K562 (cell line): ENCODE measurements around the gene SRC. TPM values are rescaled to one million over a fixed set of nuclear protein-coding genes. Genes with fewer than 3 reads are reported as not detected.

Source experiments
- ATAC-seq: fragments of 200-7000 bp; cut with Tn5 transposase; 3 replicates; pipeline ENCODE4 v1.9.1; 2020; ENCODE audit warnings: moderate library complexity
- BruUV-seq: library from RNA; stranded (reverse); fragments of 400-500 nt; replicated peaks from 2 replicates; lab custom pipeline; 2021; lab: Mats Ljungman, UMichigan
- CTCF ChIA-PET: fragments of 300-600 bp; formaldehyde crosslinking; extraction: SDS; loops from one replicate; lab custom pipeline; 2021; ENCODE audit warnings: low intra/inter-chr PET ratio; lab: Yijun Ruan, JAX
- POLR2A ChIA-PET: fragments of 300-600, 350-650 bp; sonication (Branson Sonifier 250); formaldehyde crosslinking; extraction: SDS; loops from one replicate; lab custom pipeline; 2021; ENCODE audit warnings: antibody characterized with exemption, inconsistent platforms; lab: Yijun Ruan, JAX
- DNase-seq, 4 experiments: peaks; one replicate each; pipeline versions ENCODE4 v3.0.0 to v3.0.0-alpha.2; 2011 to 2018; ENCODE audit warnings: low spot score in 3 of 4, mixed read lengths in 3 of 4; ENCODE audit errors: extremely low read depth in 1 of 4
- FAIRE-seq: peaks from 2 replicates; lab custom pipeline; 2011; peaks lifted over from hg19 to GRCh38; lab: Jason Lieb, UNC
- H2AFZ ChIP-seq: 2 replicates; pipeline ENCODE4 v1.6.0; 2011; ENCODE audit warnings: low read depth, low read length, control low read depth, inconsistent platforms
- H3K27ac ChIP-seq: fragments of 200-600 bp; 3 replicates; pipeline ENCODE4 v1.8.0; 2011; ENCODE audit warnings: low read depth, mild to moderate bottlenecking, control low read depth, inconsistent platforms, low read length, moderate library complexity, mixed read lengths; ENCODE audit errors: extremely low read depth
- H3K27me3 ChIP-seq, 2 experiments: fragments of 300-600 bp in 1 of 2; 2 replicates in 1 of 2; 3 replicates in 1 of 2; pipeline versions ENCODE4 v1.6.0 to v1.8.0; 2011; ENCODE audit warnings: inconsistent platforms in 2 of 2, low read length in 2 of 2, mild to moderate bottlenecking in 1 of 2, mixed read lengths in 1 of 2, moderate library complexity in 1 of 2; ENCODE audit not compliant: control insufficient read depth in 2 of 2, insufficient read depth in 2 of 2
- H3K36me3 ChIP-seq: fragments of 300-600 bp; 3 replicates; pipeline ENCODE4 v1.8.0; 2011; ENCODE audit warnings: mild to moderate bottlenecking, low read length, inconsistent platforms; ENCODE audit not compliant: control insufficient read depth, insufficient read depth
- H3K4me1 ChIP-seq, 2 experiments: fragments of 200-600 bp in 1 of 2; replicated peaks in 1 of 2; 2 replicates in 1 of 2; 3 replicates in 1 of 2; pipeline versions ENCODE4 v1.5.1 to v1.8.0; 2011; ENCODE audit warnings: inconsistent platforms in 2 of 2, low read length in 2 of 2, mild to moderate bottlenecking in 1 of 2, mixed read lengths in 1 of 2, moderate library complexity in 1 of 2; ENCODE audit not compliant: control insufficient read depth in 2 of 2, insufficient read depth in 2 of 2
- H3K4me2 ChIP-seq: 2 replicates; pipeline ENCODE4 v1.6.1; 2011; ENCODE audit warnings: low read length, control low read depth, inconsistent platforms, mixed read lengths; ENCODE audit not compliant: insufficient read depth
- H3K4me3 ChIP-seq: fragments of 200-600 bp; sonication (generic), shearing (Covaris generic); 2 replicates; pipeline ENCODE4 v1.5.1; 2016; ENCODE audit warnings: control low read depth, inconsistent platforms
- H3K79me2 ChIP-seq: fragments of 200-600 bp; 3 replicates; pipeline ENCODE4 v1.8.0; 2011; ENCODE audit warnings: low read length, inconsistent platforms; ENCODE audit not compliant: control insufficient read depth, insufficient read depth
- H3K9ac ChIP-seq, 2 experiments: 2 replicates each; pipeline versions ENCODE4 v1.6.0 to v1.6.1; 2011; ENCODE audit warnings: low read depth in 2 of 2, low read length in 2 of 2, control low read depth in 1 of 2, inconsistent platforms in 1 of 2, mild to moderate bottlenecking in 1 of 2, mixed read lengths in 1 of 2; ENCODE audit not compliant: insufficient read depth in 1 of 2
- H3K9me1 ChIP-seq: one replicate; pipeline ENCODE4 v1.6.0; 2011; ENCODE audit warnings: inconsistent platforms, mild to moderate bottlenecking, low read length, moderate library complexity; ENCODE audit not compliant: control insufficient read depth, insufficient read depth
- H3K9me3 ChIP-seq: replicated peaks from 2 replicates; pipeline ENCODE4 v1.5.1; 2011; ENCODE audit warnings: low read depth, low read length, inconsistent platforms; ENCODE audit not compliant: control insufficient read depth, insufficient read depth
- H4K20me1 ChIP-seq: replicated peaks from 2 replicates; pipeline ENCODE4 v1.6.1; 2011; ENCODE audit warnings: low read length, inconsistent platforms, mixed read lengths; ENCODE audit not compliant: control insufficient read depth, insufficient read depth
- ADNP ChIP-seq: fragments of 200-800 bp; sonication (Bioruptor generic); IDR thresholded peaks from 2 replicates; pipeline ENCODE4 v1.6.1; 2016; ENCODE audit warnings: missing genetic modification characterization, missing compliant biosample characterization
- BCOR ChIP-seq: fragments of 450-650 bp; IDR thresholded peaks from 2 replicates; pipeline ENCODE4 v1.6.1; 2016
- CBFB ChIP-seq: sonication (generic); formaldehyde crosslinking; IDR thresholded peaks from 2 replicates; pipeline ENCODE4 v1.4.0; 2020; ENCODE audit warnings: mild to moderate bottlenecking, missing genetic modification reagents
- CBX2 ChIP-seq: fragments of 200-600 bp; sonication (generic); IDR thresholded peaks from one replicate; pipeline ENCODE4 v1.6.1; 2012; ENCODE audit warnings: mild to moderate bottlenecking, low read length, inconsistent platforms; ENCODE audit not compliant: insufficient read depth, poor library complexity, severe bottlenecking
- CREBBP ChIP-seq: IDR thresholded peaks from one replicate; pipeline ENCODE4 v1.6.1; 2012; ENCODE audit warnings: low read depth, mild to moderate bottlenecking, control low read depth, inconsistent platforms, low read length
- ESRRA ChIP-seq: fragments of 450-650 bp; IDR thresholded peaks from 2 replicates; pipeline ENCODE4 v1.6.1; 2014; ENCODE audit warnings: low read depth, mild to moderate bottlenecking, moderate library complexity, borderline replicate concordance
- RBM25 ChIP-seq: fragments of 200-400 bp; formaldehyde crosslinking; IDR thresholded peaks from 2 replicates; pipeline ENCODE4 v1.6.1; 2018; ENCODE audit warnings: low read length, low read depth, moderate library complexity; ENCODE audit not compliant: severe bottlenecking
- RCOR1 ChIP-seq, 2 experiments: IDR thresholded peaks; 2 replicates each; pipeline ENCODE4 v1.6.1; 2012; ENCODE audit warnings: low read depth in 2 of 2, low read length in 2 of 2, borderline replicate concordance in 1 of 2, improper control_type of control experiment in 1 of 2
- SPI1 ChIP-seq: IDR thresholded peaks from 2 replicates; pipeline ENCODE4 v1.6.1; 2011; ENCODE audit warnings: low read depth, low read length, control low read depth, borderline replicate concordance
- ZBTB7A ChIP-seq: IDR thresholded peaks from 2 replicates; pipeline ENCODE4 v1.6.1; 2011; ENCODE audit warnings: low read depth, mild to moderate bottlenecking, low read length, moderate library complexity, borderline replicate concordance; ENCODE audit not compliant: control insufficient read depth
- ZC3H11A ChIP-seq: IDR thresholded peaks from 2 replicates; pipeline ENCODE4 v1.6.1; 2012; ENCODE audit warnings: low read depth, low read length, improper control_type of control experiment
- ZNF316 ChIP-seq: fragments of 450-650 bp; IDR thresholded peaks from 2 replicates; pipeline ENCODE4 v1.6.1; 2016
- WGBS: fragments of 100-300 bp; shearing (Covaris generic); methylation state at CpG from one replicate; pipeline ENCODE4 v1.1.6; 2016; ENCODE audit warnings: low coverage, mixed read lengths; ENCODE audit not compliant: insufficient coverage; ENCODE audit errors: missing lambda C conversion rate; 5-methylcytosine and 5-hydroxymethylcytosine counted together
- in situ Hi-C: fragments of 300-500 bp; cut with MboI; formaldehyde crosslinking; loops from 4 replicates; pipeline ENCODE4 v1.15.0; 2018; ENCODE audit warnings: inconsistent platforms, mixed read lengths
- intact Hi-C: fragments of 100-400 bp; cut with micrococcal nuclease; formaldehyde crosslinking; loops from 2 replicates; pipeline ENCODE4 v1.14.2; 2022
- polyA plus RNA-seq, 8 experiments: library from polyadenylated mRNA; depleted of rRNA in 4 of 8; stranded (reverse) in 5 of 8; unstranded in 3 of 8; fragments of >200 nt; fragmentation: Nextera tagmentation in 2 of 8; fragmentation: Illumina TruSeq in 1 of 8; extraction: Ambion mirVana in 2 of 8; extraction: Trizol in 1 of 8; gene quantifications; 2 replicates each; pipeline versions ENCODE4 v1.2.1 to v1.2.3, GENCODE V29; 2011 to 2014; ENCODE audit warnings: inconsistent platforms in 1 of 8, missing spikeins in 1 of 8
- total RNA-seq, 7 experiments: library from RNA; depleted of rRNA in 6 of 7; stranded (reverse); fragments of >200 nt in 6 of 7; fragmentation: Illumina TruSeq in 2 of 7; extraction: Trizol in 2 of 7; gene quantifications; 2 replicates each; pipeline versions ENCODE4 v1.2.1 to v1.2.3, GENCODE V29; 2011 to 2021; ENCODE audit warnings: low replicate concordance in 1 of 7
- TF ChIP-seq, protein P1 (sequence below), 3 experiments: IDR thresholded peaks in 2 of 3; conservative IDR thresholded peaks in 1 of 3; 2 replicates each; pipeline ENCODE4 v1.5.1; 2011 to 2012; ENCODE audit warnings: low read length in 3 of 3, mild to moderate bottlenecking in 3 of 3, control low read depth in 2 of 3, improper control_type of control experiment in 1 of 3, inconsistent platforms in 1 of 3, low read depth in 1 of 3, mixed read lengths in 1 of 3, moderate library complexity in 1 of 3; ENCODE audit not compliant: insufficient read depth in 2 of 3
- TF ChIP-seq, protein P2 (sequence below): fragments of 450-650 bp; IDR thresholded peaks from 2 replicates; pipeline ENCODE4 v1.6.1; 2017; ENCODE audit warnings: antibody characterized with exemption

SRC gene
- total and polyA plus RNA-seq, 9 of the 15 experiments (the other 6 are each of a cell fraction or from before 2014, with no cell fraction given) = 0.06 to 8.5 (median 3.1) TPM

- TF ChIP-seq CBFB (CRISPR knock-in tag) = no peak
Observed at GRCh38 chr20:37397954-37398749, 52.2 kb downstream of the SRC start (continued).

- Histone ChIP-seq H3K4me1 (peaks cover 13 to 64% of the 10 kb centered on the region in 2 experiments; a peak in 4 of 5 replicates), H3K9me3 (no peaks in the 10 kb centered on the region), H3K9ac (no peak overlapping the region; a peak in 1 of 4 replicates), H3K36me3 (no peaks in the 10 kb centered on the region), H4K20me1 (0 out of 2 replicates have a peak, but pooled peaks cover 3% of the 10 kb centered on the region), H3K27ac (no peak overlapping the region), H3K4me3 (no peak overlapping the region), H3K27me3 (no peaks in the 10 kb centered on the region), H3K4me2 (no peak overlapping the region), H3K9me1 (no peaks in the 10 kb centered on the region), H3K79me2 (no peaks in the 10 kb centered on the region), H2AFZ (no peak overlapping the region)
- in situ Hi-C loops (no loop called here), intact Hi-C loops (no loop called here)
- FAIRE-seq (no peak), DNase-seq (no peak), ATAC-seq (no peak; the same call in 2 of the 3 replicates)
- ChIA-PET CTCF (no interaction called here), POLR2A (interaction anchor here (0.6 kb wide), 1 partner anchor 44 kb away, joined by 3 read pairs; no protein-coding TSS in a partner anchor)
- BruUV-seq = no TSS peak
- WGBS = 60% methylated on average over 12 of the region's 15 CpGs
- TF ChIP-seq, protein P1, sequence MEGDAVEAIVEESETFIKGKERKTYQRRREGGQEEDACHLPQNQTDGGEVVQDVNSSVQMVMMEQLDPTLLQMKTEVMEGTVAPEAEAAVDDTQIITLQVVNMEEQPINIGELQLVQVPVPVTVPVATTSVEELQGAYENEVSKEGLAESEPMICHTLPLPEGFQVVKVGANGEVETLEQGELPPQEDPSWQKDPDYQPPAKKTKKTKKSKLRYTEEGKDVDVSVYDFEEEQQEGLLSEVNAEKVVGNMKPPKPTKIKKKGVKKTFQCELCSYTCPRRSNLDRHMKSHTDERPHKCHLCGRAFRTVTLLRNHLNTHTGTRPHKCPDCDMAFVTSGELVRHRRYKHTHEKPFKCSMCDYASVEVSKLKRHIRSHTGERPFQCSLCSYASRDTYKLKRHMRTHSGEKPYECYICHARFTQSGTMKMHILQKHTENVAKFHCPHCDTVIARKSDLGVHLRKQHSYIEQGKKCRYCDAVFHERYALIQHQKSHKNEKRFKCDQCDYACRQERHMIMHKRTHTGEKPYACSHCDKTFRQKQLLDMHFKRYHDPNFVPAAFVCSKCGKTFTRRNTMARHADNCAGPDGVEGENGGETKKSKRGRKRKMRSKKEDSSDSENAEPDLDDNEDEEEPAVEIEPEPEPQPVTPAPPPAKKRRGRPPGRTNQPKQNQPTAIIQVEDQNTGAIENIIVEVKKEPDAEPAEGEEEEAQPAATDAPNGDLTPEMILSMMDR (IDR thresholded peaks at IDR 0.05 in 2 of 3, conservative IDR thresholded peaks at IDR 0.05 in 1 of 3; ENCODE audit: insufficient read depth in 2 of 3, low read depth in 1 of 3, low read length in 3 of 3) = 0 out of 6 replicates have a peak, but pooled peaks of 1 of the 3 experiments have one; percentile 21
- TF ChIP-seq BCOR (peak; percentile 70), RBM25 (peak; percentile 82), ZNF316 (no peak), RCOR1 (IDR thresholded peaks at IDR 0.05; ENCODE audit: borderline replicate concordance in 1 of 2, low read depth in 2 of 2, low read length in 2 of 2) (peak in 1 of 2 experiments; percentile 21; a peak in 1 of 4 replicates), CBX2 (no peak), SPI1 (peak; percentile 26; the same call in 1 of the 2 replicates), ADNP (tag) (peak; percentile 35; the same call in 1 of the 2 replicates), ZC3H11A (no peak), ESRRA (peak; percentile 31; the same call in 1 of the 2 replicates), CREBBP (no peak), ZBTB7A (peak; percentile 33; the same call in 1 of the 2 replicates)
- TF ChIP-seq, protein P2, sequence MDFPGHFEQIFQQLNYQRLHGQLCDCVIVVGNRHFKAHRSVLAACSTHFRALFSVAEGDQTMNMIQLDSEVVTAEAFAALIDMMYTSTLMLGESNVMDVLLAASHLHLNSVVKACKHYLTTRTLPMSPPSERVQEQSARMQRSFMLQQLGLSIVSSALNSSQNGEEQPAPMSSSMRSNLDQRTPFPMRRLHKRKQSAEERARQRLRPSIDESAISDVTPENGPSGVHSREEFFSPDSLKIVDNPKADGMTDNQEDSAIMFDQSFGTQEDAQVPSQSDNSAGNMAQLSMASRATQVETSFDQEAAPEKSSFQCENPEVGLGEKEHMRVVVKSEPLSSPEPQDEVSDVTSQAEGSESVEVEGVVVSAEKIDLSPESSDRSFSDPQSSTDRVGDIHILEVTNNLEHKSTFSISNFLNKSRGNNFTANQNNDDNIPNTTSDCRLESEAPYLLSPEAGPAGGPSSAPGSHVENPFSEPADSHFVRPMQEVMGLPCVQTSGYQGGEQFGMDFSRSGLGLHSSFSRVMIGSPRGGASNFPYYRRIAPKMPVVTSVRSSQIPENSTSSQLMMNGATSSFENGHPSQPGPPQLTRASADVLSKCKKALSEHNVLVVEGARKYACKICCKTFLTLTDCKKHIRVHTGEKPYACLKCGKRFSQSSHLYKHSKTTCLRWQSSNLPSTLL = no peak
Observed at GRCh38 chr20:37398750-37399621, 53.0 kb downstream of the SRC start.
